ENCODE data around the gene MAST4. TPM values are rescaled to one million over a fixed set of nuclear protein-coding genes. Genes with fewer than 3 reads are reported as not detected.

Gene MAST4
- total and polyA plus RNA-seq, 2 of the 4 experiments (the other 2 are of a cell fraction): 4.8 to 6.8 TPM

GRCh38 chr5:67021962-67022361 lies 425.8 kb downstream of the MAST4 start:
- Histone ChIP-seq H3K4me3 (ENCODE audit: insufficient read depth, low read depth, low read length) (no peak overlapping the region), H3K36me3 (ENCODE audit: control insufficient read depth, insufficient read depth, low read length) (no peaks in the 10 kb centered on the region), H3K23ac (ENCODE audit: low read depth, low read length) (no peak overlapping the region), H2BK120ac (ENCODE audit: low read depth, low read length) (no peak overlapping the region), H3K4me1 (ENCODE audit: control insufficient read depth, insufficient read depth, low read length) (peaks cover 10% of the 10 kb centered on the region), H3K27me3 (ENCODE audit: control insufficient read depth, insufficient read depth, low read length) (no peaks in the 10 kb centered on the region), H3K18ac (ENCODE audit: low read depth, low read length) (no peak overlapping the region; the same call in 1 of the 2 replicates), H2AK5ac (ENCODE audit: low read depth, low read length) (no peak overlapping the region), H2BK5ac (ENCODE audit: low read depth, low read length, poor library complexity, severe bottlenecking) (peak overlapping the region; percentile 9), H3K56ac (ENCODE audit: extremely low read depth, insufficient read depth, low read length) (no peak overlapping the region), H2BK20ac (ENCODE audit: low read depth, low read length) (no peak overlapping the region), H2AK9ac (replicated peaks; ENCODE audit: low read depth, low read length, poor library complexity) (no peak overlapping the region), H3K9me3 (ENCODE audit: control insufficient read depth, insufficient read depth, low read length) (no peaks in the 10 kb centered on the region), H3K27ac (ENCODE audit: insufficient read depth, low read length) (peak overlapping the region; percentile 52; the same call in 1 of the 2 replicates), H3K79me1 (ENCODE audit: low read depth in 1 of 2, low read length in 2 of 2) (peaks cover 10 to 29% of the 10 kb centered on the region in 2 experiments; a peak in 3 of 4 replicates), H4K5ac (ENCODE audit: low read depth, low read length) (peak overlapping the region; percentile 7; the same call in 1 of the 2 replicates), H4K91ac (ENCODE audit: insufficient read depth, low read depth, low read length) (no peak overlapping the region), H3K9me1 (ENCODE audit: insufficient read depth, low read length) (no peaks in the 10 kb centered on the region), H2BK15ac (ENCODE audit: low read depth, low read length) (no peak overlapping the region), H3K4me2 (ENCODE audit: low read depth, low read length) (peak overlapping the region; percentile 60; the same call in 1 of the 2 replicates), H3K14ac (replicated peaks; ENCODE audit: low read depth, low read length) (no peak overlapping the region), H3K4ac (ENCODE audit: low read depth, low read length) (no peak overlapping the region), H4K20me1 (ENCODE audit: insufficient read depth, low read length) (peaks cover 3% of the 10 kb centered on the region; the same call in 1 of the 2 replicates), H3K9ac (ENCODE audit: low read depth, low read length) (no peak overlapping the region), H4K8ac (ENCODE audit: low read depth in 2 of 2, low read length in 2 of 2) (no peak overlapping the region), H2AFZ (replicated peaks; ENCODE audit: low read length, poor library complexity) (no peak overlapping the region)
- TF ChIP-seq RCOR1 (IDR thresholded peaks at IDR 0.05; ENCODE audit: insufficient replicate concordance, low read length) (no peak), BHLHE40 (IDR thresholded peaks at IDR 0.05; ENCODE audit: low read depth, low read length) (no peak), MAZ (IDR thresholded peaks at IDR 0.05; ENCODE audit: borderline replicate concordance, low read depth, low read length) (no peak), MAFK (IDR thresholded peaks at IDR 0.05; ENCODE audit: low read depth, low read length) (no peak), POLR2A (IDR thresholded peaks at IDR 0.05; ENCODE audit: low read depth, low read length) (no peak), CHD1 (IDR thresholded peaks at IDR 0.05; ENCODE audit: low read depth, low read length) (no peak), RAD21 (IDR thresholded peaks at IDR 0.05; ENCODE audit: low read length) (no peak), NFE2L2 (IDR thresholded peaks at IDR 0.05; ENCODE audit: low read depth, low read length) (no peak), ELK1 (IDR thresholded peaks at IDR 0.05; ENCODE audit: borderline replicate concordance, low read depth, low read length) (no peak)
- WGBS, 2 experiments (ENCODE audit: extremely low coverage in 2 of 2, insufficient read length in 1 of 2): no CpG with 5 or more reads among the region's 3 CpGs
- BruUV-seq (replicated peaks): no TSS peak
- dilution Hi-C loops (cut with HindIII; ENCODE audit: low sequenced_read_pairs, unreplicated experiment): no loop called here
- DNase-seq: peak; percentile 50
- POLR2A ChIA-PET (ENCODE audit: unreplicated experiment): no interaction called here
- CTCF ChIA-PET: no interaction called here
- ATAC-seq (ENCODE audit: low read depth): peak; percentile 85
- intact Hi-C loops (cut with micrococcal nuclease): no loop called here
- in situ Hi-C loops (cut with MboI; ENCODE audit: low sequenced_read_pairs): no loop called here

All from IMR-90 (cell line).